ENCODE results near the gene THSD4. TPM values are rescaled to one million over a fixed set of nuclear protein-coding genes. Genes with fewer than 3 reads are reported as not detected.

THSD4 gene
- total and polyA plus RNA-seq, 9 of the 15 experiments (the other 6 are each of a cell fraction or from before 2014, with no cell fraction given), result 0.04 TPM; not detected in 5

DNA sequence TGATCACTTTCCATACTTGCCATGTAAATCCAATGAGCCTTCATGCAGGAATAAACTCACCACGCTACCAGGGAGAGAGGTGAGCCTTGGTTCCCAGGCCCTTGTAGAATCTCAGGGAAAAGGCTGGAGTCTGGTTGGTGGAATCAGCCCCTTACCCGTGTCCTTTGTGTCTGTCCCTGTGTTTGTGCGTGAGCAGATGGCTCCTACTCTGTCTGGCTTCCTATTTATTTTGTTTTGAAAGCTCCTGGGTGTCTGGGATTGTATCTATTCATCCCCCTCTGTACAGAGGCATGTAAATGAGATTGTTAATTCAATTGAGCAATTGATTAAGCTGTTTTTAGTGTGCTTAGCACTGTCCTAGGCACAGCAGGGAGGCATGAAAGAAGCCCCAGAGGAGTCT lies 278.1 kb downstream of the THSD4 start (continued):
- TF ChIP-seq RBM17 (IDR thresholded peaks at IDR 0.05; ENCODE audit: borderline replicate concordance, low read depth, low read length), result no peak

DNA sequence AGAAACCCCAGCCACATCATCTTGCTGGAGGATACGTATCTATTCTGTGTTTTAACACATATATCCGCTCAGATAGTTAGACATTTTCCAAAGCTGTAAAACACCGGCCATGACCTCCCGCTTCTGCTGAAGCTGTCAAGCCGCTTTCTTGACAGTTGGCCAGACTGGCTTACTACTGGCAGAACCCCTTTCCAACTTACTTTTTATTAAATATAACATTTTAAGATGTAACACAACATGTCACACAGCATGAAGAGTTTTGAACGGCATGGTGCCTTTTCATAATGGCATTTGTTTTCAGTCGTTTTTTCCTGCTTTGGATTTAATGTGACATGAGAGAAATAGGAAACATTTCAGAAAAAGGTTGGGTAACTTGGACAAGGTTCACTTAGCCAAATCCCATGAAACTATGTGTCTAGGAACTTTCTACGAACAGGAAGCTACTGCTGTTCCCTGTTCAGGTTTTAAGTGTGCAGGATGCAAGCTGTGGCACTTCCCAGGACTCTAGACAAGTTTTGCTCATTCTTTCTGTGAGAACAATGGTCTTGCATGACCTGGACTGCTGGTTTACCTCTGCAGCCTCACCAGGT lies 281.4 kb downstream of the THSD4 start:
- DNase-seq (ENCODE audit: extremely low read depth in 1 of 4, low spot score in 3 of 4), result no peak
- Histone ChIP-seq H3K79me2 (ENCODE audit: control insufficient read depth, insufficient read depth, low read length) (no peaks in the 10 kb centered on the region), H4K20me1 (replicated peaks; ENCODE audit: control insufficient read depth, insufficient read depth, low read length) (no peaks in the 10 kb centered on the region), H3K9me1 (ENCODE audit: control insufficient read depth, insufficient read depth, low read length) (no peaks in the 10 kb centered on the region), H3K4me2 (ENCODE audit: insufficient read depth, low read length) (no peak overlapping the region), H2AFZ (ENCODE audit: low read depth, low read length) (no peak overlapping the region), H3K27ac (ENCODE audit: extremely low read depth, low read depth, low read length) (no peak overlapping the region), H3K4me1 (replicated peaks in 1 of 2; ENCODE audit: control insufficient read depth in 2 of 2, insufficient read depth in 2 of 2, low read length in 2 of 2) (no peaks in the 10 kb centered on the region), H3K9ac (ENCODE audit: insufficient read depth in 1 of 2, low read depth in 2 of 2, low read length in 2 of 2) (no peak overlapping the region), H3K9me3 (replicated peaks; ENCODE audit: control insufficient read depth, insufficient read depth, low read depth, low read length) (no peaks in the 10 kb centered on the region), H3K4me3 (no peak overlapping the region), H3K36me3 (ENCODE audit: control insufficient read depth, insufficient read depth, low read length) (no peaks in the 10 kb centered on the region), H3K27me3 (ENCODE audit: control insufficient read depth in 2 of 2, insufficient read depth in 2 of 2, low read length in 2 of 2) (peaks cover 0 to 11% of the 10 kb centered on the region in 2 experiments; a peak in 2 of 5 replicates)
- ChIA-PET POLR2A (interaction anchor here (1.3 kb wide), 1 partner anchor 8 kb away, joined by 4 read pairs; no protein-coding TSS in a partner anchor), CTCF (ENCODE audit: low intra/inter-chr PET ratio) (no interaction called here)
- WGBS (ENCODE audit: insufficient coverage, low coverage, missing lambda C conversion rate), result 0% methylated on average over 8 of the region's 8 CpGs
- FAIRE-seq, result no peak
- ATAC-seq, result no peak
- no TSS peak for BruUV-seq (replicated peaks)
- intact Hi-C loops (cut with micrococcal nuclease), result no loop called here
- in situ Hi-C loops (cut with MboI), result no loop called here
- TF ChIP-seq IFI16 (CRISPR knock-in tag; IDR thresholded peaks at IDR 0.05) (no peak), HNRNPL (IDR thresholded peaks at IDR 0.05; ENCODE audit: low read depth, low read length) (no peak), BMI1 (IDR thresholded peaks at IDR 0.05; ENCODE audit: low read length) (no peak), ZNF12 (CRISPR knock-in tag; IDR thresholded peaks at IDR 0.05) (no peak), ZKSCAN8 (CRISPR knock-in tag; IDR thresholded peaks at IDR 0.05) (no peak)
- TF ChIP-seq, protein P1, sequence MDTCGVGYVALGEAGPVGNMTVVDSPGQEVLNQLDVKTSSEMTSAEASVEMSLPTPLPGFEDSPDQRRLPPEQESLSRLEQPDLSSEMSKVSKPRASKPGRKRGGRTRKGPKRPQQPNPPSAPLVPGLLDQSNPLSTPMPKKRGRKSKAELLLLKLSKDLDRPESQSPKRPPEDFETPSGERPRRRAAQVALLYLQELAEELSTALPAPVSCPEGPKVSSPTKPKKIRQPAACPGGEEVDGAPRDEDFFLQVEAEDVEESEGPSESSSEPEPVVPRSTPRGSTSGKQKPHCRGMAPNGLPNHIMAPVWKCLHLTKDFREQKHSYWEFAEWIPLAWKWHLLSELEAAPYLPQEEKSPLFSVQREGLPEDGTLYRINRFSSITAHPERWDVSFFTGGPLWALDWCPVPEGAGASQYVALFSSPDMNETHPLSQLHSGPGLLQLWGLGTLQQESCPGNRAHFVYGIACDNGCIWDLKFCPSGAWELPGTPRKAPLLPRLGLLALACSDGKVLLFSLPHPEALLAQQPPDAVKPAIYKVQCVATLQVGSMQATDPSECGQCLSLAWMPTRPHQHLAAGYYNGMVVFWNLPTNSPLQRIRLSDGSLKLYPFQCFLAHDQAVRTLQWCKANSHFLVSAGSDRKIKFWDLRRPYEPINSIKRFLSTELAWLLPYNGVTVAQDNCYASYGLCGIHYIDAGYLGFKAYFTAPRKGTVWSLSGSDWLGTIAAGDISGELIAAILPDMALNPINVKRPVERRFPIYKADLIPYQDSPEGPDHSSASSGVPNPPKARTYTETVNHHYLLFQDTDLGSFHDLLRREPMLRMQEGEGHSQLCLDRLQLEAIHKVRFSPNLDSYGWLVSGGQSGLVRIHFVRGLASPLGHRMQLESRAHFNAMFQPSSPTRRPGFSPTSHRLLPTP (IDR thresholded peaks at IDR 0.05; ENCODE audit: borderline replicate concordance, extremely low read depth, insufficient read length), result no peak
- TF ChIP-seq, protein P2, sequence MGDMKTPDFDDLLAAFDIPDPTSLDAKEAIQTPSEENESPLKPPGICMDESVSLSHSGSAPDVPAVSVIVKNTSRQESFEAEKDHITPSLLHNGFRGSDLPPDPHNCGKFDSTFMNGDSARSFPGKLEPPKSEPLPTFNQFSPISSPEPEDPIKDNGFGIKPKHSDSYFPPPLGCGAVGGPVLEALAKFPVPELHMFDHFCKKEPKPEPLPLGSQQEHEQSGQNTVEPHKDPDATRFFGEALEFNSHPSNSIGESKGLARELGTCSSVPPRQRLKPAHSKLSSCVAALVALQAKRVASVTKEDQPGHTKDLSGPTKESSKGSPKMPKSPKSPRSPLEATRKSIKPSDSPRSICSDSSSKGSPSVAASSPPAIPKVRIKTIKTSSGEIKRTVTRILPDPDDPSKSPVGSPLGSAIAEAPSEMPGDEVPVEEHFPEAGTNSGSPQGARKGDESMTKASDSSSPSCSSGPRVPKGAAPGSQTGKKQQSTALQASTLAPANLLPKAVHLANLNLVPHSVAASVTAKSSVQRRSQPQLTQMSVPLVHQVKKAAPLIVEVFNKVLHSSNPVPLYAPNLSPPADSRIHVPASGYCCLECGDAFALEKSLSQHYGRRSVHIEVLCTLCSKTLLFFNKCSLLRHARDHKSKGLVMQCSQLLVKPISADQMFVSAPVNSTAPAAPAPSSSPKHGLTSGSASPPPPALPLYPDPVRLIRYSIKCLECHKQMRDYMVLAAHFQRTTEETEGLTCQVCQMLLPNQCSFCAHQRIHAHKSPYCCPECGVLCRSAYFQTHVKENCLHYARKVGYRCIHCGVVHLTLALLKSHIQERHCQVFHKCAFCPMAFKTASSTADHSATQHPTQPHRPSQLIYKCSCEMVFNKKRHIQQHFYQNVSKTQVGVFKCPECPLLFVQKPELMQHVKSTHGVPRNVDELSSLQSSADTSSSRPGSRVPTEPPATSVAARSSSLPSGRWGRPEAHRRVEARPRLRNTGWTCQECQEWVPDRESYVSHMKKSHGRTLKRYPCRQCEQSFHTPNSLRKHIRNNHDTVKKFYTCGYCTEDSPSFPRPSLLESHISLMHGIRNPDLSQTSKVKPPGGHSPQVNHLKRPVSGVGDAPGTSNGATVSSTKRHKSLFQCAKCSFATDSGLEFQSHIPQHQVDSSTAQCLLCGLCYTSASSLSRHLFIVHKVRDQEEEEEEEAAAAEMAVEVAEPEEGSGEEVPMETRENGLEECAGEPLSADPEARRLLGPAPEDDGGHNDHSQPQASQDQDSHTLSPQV (IDR thresholded peaks at IDR 0.05), result no peak
- TF ChIP-seq, protein P3, sequence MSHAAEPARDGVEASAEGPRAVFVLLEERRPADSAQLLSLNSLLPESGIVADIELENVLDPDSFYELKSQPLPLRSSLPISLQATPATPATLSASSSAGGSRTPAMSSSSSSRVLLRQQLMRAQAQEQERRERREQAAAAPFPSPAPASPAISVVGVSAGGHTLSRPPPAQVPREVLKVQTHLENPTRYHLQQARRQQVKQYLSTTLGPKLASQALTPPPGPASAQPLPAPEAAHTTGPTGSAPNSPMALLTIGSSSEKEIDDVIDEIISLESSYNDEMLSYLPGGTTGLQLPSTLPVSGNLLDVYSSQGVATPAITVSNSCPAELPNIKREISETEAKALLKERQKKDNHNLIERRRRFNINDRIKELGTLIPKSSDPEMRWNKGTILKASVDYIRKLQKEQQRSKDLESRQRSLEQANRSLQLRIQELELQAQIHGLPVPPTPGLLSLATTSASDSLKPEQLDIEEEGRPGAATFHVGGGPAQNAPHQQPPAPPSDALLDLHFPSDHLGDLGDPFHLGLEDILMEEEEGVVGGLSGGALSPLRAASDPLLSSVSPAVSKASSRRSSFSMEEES (CRISPR knock-in tag; IDR thresholded peaks at IDR 0.05), result no peak
- TF ChIP-seq, protein P4, sequence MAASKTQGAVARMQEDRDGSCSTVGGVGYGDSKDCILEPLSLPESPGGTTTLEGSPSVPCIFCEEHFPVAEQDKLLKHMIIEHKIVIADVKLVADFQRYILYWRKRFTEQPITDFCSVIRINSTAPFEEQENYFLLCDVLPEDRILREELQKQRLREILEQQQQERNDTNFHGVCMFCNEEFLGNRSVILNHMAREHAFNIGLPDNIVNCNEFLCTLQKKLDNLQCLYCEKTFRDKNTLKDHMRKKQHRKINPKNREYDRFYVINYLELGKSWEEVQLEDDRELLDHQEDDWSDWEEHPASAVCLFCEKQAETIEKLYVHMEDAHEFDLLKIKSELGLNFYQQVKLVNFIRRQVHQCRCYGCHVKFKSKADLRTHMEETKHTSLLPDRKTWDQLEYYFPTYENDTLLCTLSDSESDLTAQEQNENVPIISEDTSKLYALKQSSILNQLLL (CRISPR knock-in tag; IDR thresholded peaks at IDR 0.05; ENCODE audit: borderline replicate concordance), result no peak
